H1 (cell line): ENCODE data around the gene CSNK1G2. TPM values are rescaled to one million over a fixed set of nuclear protein-coding genes. Genes with fewer than 3 reads are reported as not detected.

Source experiments
- CTCF ChIA-PET: fragments of 300-600 bp; sonication (Branson Sonifier 250); formaldehyde crosslinking; loops from one replicate; lab custom pipeline; 2021; ENCODE audit not compliant: partially characterized antibody; lab: Charles Lee
- POLR2A ChIA-PET: fragments of 300-600 bp; sonication (Branson Sonifier 250); formaldehyde crosslinking; loops from one replicate; lab custom pipeline; 2021; ENCODE audit warnings: inconsistent platforms; ENCODE audit not compliant: partially characterized antibody; lab: Charles Lee
- DNase-seq, 2 experiments: peaks; one replicate each; pipeline versions ENCODE4 v3.0.0 to v3.0.0-alpha.2; 2010 to 2022; ENCODE audit warnings: low spot score in 2 of 2, low read depth in 1 of 2, mixed read lengths in 1 of 2
- FAIRE-seq: peaks from 2 replicates; lab custom pipeline; 2011; peaks lifted over from hg19 to GRCh38; lab: Jason Lieb, UNC
- H2AFZ ChIP-seq: 2 replicates; pipeline ENCODE4 v1.8.1; 2012; ENCODE audit warnings: low read length, inconsistent platforms
- H2AK5ac ChIP-seq: 2 replicates; pipeline ENCODE4 v1.6.1; 2013; ENCODE audit warnings: low read depth, low read length
- H2BK120ac ChIP-seq: replicated peaks from 2 replicates; pipeline ENCODE3; 2013; ENCODE audit warnings: low read depth, low read length, inconsistent platforms
- H2BK12ac ChIP-seq: 2 replicates; pipeline ENCODE4 v1.6.1; 2013; ENCODE audit warnings: low read depth, low read length
- H2BK15ac ChIP-seq: 2 replicates; pipeline ENCODE4 v1.6.1; 2013; ENCODE audit warnings: low read length
- H2BK20ac ChIP-seq: 2 replicates; pipeline ENCODE4 v1.6.1; 2013; ENCODE audit warnings: low read length
- H2BK5ac ChIP-seq: 2 replicates; pipeline ENCODE4 v1.6.1; 2013; ENCODE audit warnings: low read depth, low read length
- H3K14ac ChIP-seq: 2 replicates; pipeline ENCODE4 v1.6.1; 2013; ENCODE audit warnings: inconsistent platforms; ENCODE audit not compliant: insufficient read length
- H3K18ac ChIP-seq: 2 replicates; pipeline ENCODE4 v1.6.1; 2013; ENCODE audit warnings: low read length; ENCODE audit errors: extremely low read depth
- H3K23ac ChIP-seq: 2 replicates; pipeline ENCODE4 v1.6.1; 2013; ENCODE audit warnings: inconsistent platforms; ENCODE audit not compliant: insufficient read length
- H3K23me2 ChIP-seq: 2 replicates; pipeline ENCODE4 v1.6.1; 2013; ENCODE audit warnings: low read depth, low read length
- H3K27ac ChIP-seq: 2 replicates; pipeline ENCODE4 v1.6.1; 2011; ENCODE audit warnings: low read depth, low read length, inconsistent platforms
- H3K27me3 ChIP-seq, 4 experiments: replicated peaks in 1 of 4; 1 replicate in 1 of 4; 2 replicates in 3 of 4; pipeline versions ENCODE4 v1.6.1 to v1.8.1; 2011 to 2013; ENCODE audit warnings: low read length in 3 of 4, mild to moderate bottlenecking in 3 of 4, inconsistent platforms in 2 of 4, mixed read lengths in 2 of 4, moderate library complexity in 1 of 4; ENCODE audit not compliant: control insufficient read depth in 3 of 4, insufficient read depth in 3 of 4; ENCODE audit errors: extremely low read depth in 1 of 4
- H3K36me3 ChIP-seq, 4 experiments: 2 replicates each; pipeline versions ENCODE4 v1.6.1 to v1.8.1; 2011 to 2013; ENCODE audit warnings: mild to moderate bottlenecking in 4 of 4, low read length in 3 of 4, moderate library complexity in 2 of 4, control low read depth in 1 of 4, inconsistent platforms in 1 of 4; ENCODE audit not compliant: insufficient read depth in 4 of 4, control insufficient read depth in 2 of 4
- H3K4ac ChIP-seq: replicated peaks from 2 replicates; pipeline ENCODE3; 2013; ENCODE audit warnings: low read length, low read depth, mixed read lengths, inconsistent platforms; ENCODE audit not compliant: insufficient read length
- H3K4me1 ChIP-seq, 4 experiments: replicated peaks in 1 of 4; 1 replicate in 1 of 4; 2 replicates in 3 of 4; pipeline versions ENCODE4 v1.6.1 to v1.8.1; 2011 to 2013; ENCODE audit warnings: low read length in 3 of 4, inconsistent platforms in 2 of 4, mixed read lengths in 1 of 4; ENCODE audit not compliant: insufficient read depth in 4 of 4, control insufficient read depth in 3 of 4
- H3K4me2 ChIP-seq, 2 experiments: 2 replicates each; pipeline versions ENCODE4 v1.6.1 to v1.8.1; 2011 to 2013; ENCODE audit warnings: low read depth in 2 of 2, low read length in 2 of 2, control low read depth in 1 of 2, inconsistent platforms in 1 of 2, mild to moderate bottlenecking in 1 of 2; ENCODE audit not compliant: insufficient read depth in 1 of 2
- H3K4me3 ChIP-seq, 4 experiments: fragments of 200-600, 300-600 bp in 1 of 4; sonication (generic), shearing (Covaris generic), sonication (Bioruptor Twin) in 1 of 4; 2 replicates each; pipeline versions ENCODE4 v1.5.1 to v1.8.1; 2011 to 2016; ENCODE audit warnings: low read length in 4 of 4, low read depth in 3 of 4, control low read depth in 2 of 4, inconsistent platforms in 2 of 4, mild to moderate bottlenecking in 2 of 4, mixed read lengths in 1 of 4, moderate library complexity in 1 of 4; ENCODE audit not compliant: insufficient read depth in 2 of 4; ENCODE audit errors: extremely low read depth in 1 of 4
- H3K56ac ChIP-seq: replicated peaks from 2 replicates; pipeline ENCODE3; 2013; ENCODE audit warnings: low read depth, mild to moderate bottlenecking, mixed read lengths, low read length, inconsistent platforms; ENCODE audit not compliant: insufficient read length
- H3K79me1 ChIP-seq: 2 replicates; pipeline ENCODE4 v1.6.1; 2013; ENCODE audit warnings: low read depth, low read length, control low read depth
- H3K79me2 ChIP-seq, 2 experiments: 2 replicates each; pipeline versions ENCODE4 v1.6.1 to v1.8.1; 2012 to 2013; ENCODE audit warnings: low read length in 2 of 2, mild to moderate bottlenecking in 2 of 2, inconsistent platforms in 1 of 2; ENCODE audit not compliant: insufficient read depth in 2 of 2, control insufficient read depth in 1 of 2
- H3K9ac ChIP-seq, 4 experiments: replicated peaks in 1 of 4; 1 replicate in 1 of 4; 2 replicates in 3 of 4; pipeline versions ENCODE4 v1.6.1 to v1.8.1; 2011 to 2013; ENCODE audit warnings: low read depth in 3 of 4, low read length in 3 of 4, control low read depth in 2 of 4, mild to moderate bottlenecking in 2 of 4, moderate library complexity in 2 of 4, inconsistent platforms in 1 of 4; ENCODE audit errors: extremely low read depth in 1 of 4
- H3K9me3 ChIP-seq, 2 experiments: 2 replicates each; pipeline versions ENCODE4 v1.6.1 to v1.8.1; 2012 to 2013; ENCODE audit warnings: mild to moderate bottlenecking in 2 of 2, moderate library complexity in 2 of 2, control low read depth in 1 of 2, inconsistent platforms in 1 of 2, low read depth in 1 of 2, low read length in 1 of 2, mixed read lengths in 1 of 2; ENCODE audit not compliant: insufficient read depth in 2 of 2
- H4K20me1 ChIP-seq, 2 experiments: replicated peaks in 1 of 2; 2 replicates each; pipeline versions ENCODE3 to v1.8.1; 2011 to 2013; ENCODE audit warnings: inconsistent platforms in 2 of 2, low read length in 2 of 2, mild to moderate bottlenecking in 1 of 2; ENCODE audit not compliant: insufficient read depth in 2 of 2, control insufficient read depth in 1 of 2
- H4K5ac ChIP-seq: 2 replicates; pipeline ENCODE4 v1.6.1; 2013; ENCODE audit warnings: low read length, low read depth, mixed read lengths, inconsistent platforms; ENCODE audit not compliant: insufficient read length
- H4K8ac ChIP-seq: 2 replicates; pipeline ENCODE4 v1.8.0; 2013; ENCODE audit warnings: mild to moderate bottlenecking, moderate library complexity, low read length, inconsistent platforms; ENCODE audit not compliant: insufficient read depth; ENCODE audit errors: extremely low read depth
- H4K91ac ChIP-seq: replicated peaks from 2 replicates; pipeline ENCODE3; 2013; ENCODE audit warnings: low read length, mixed read lengths, inconsistent platforms; ENCODE audit not compliant: insufficient read length
- PHF8 ChIP-seq: fragments of 200-600 bp; sonication (generic); conservative IDR thresholded peaks from 2 replicates; pipeline ENCODE4 v1.7.1; 2012; ENCODE audit warnings: low read depth, mild to moderate bottlenecking, inconsistent platforms, low read length, moderate library complexity
- WGBS, 2 experiments: shearing (Covaris generic) in 1 of 2; methylation state at CpG; one replicate each; pipeline versions ENCODE4 v1.1.6 to v1.1.7; 2013 to 2015; ENCODE audit warnings: low lambda C conversion rate in 2 of 2, mixed read lengths in 2 of 2, inconsistent platforms in 1 of 2, low coverage in 1 of 2, missing lambda C conversion rate in 1 of 2; ENCODE audit not compliant: insufficient replicate concordance in 2 of 2, insufficient coverage in 1 of 2, insufficient read length in 1 of 2; ENCODE audit errors: extremely low coverage in 1 of 2, missing lambda C conversion rate in 1 of 2; 5-methylcytosine and 5-hydroxymethylcytosine counted together
- polyA plus RNA-seq, 7 experiments: library from polyadenylated mRNA; depleted of rRNA in 3 of 7; stranded (reverse) in 5 of 7; unstranded in 2 of 7; fragments of >200 nt in 5 of 7; fragments of 200-250 nt in 2 of 7; gene quantifications; 1 replicate in 5 of 7; 2 replicates in 1 of 7; 4 replicates in 1 of 7; pipeline versions ENCODE4 v1.2.1 to v1.2.3, GENCODE V29; 2011 to 2013; ENCODE audit warnings: missing spikeins in 2 of 7, mixed read lengths in 2 of 7
- total RNA-seq: library from RNA; stranded (reverse); fragmentation: NEBNext Ultra II Directional; extraction: Animal tissue kit (Norgen Biotek cat#: 25700); gene quantifications from 2 replicates; pipeline ENCODE4 v1.2.1, GENCODE V29; 2021
- TF ChIP-seq, protein P1 (sequence below): IDR thresholded peaks from 2 replicates; pipeline ENCODE4 v1.6.1; 2012; ENCODE audit warnings: inconsistent platforms

Gene CSNK1G2
- total and polyA plus RNA-seq, 2 of the 8 experiments (the other 6 are each of a cell fraction or from before 2014, with no cell fraction given): 99.5 to 130 TPM

DNA sequence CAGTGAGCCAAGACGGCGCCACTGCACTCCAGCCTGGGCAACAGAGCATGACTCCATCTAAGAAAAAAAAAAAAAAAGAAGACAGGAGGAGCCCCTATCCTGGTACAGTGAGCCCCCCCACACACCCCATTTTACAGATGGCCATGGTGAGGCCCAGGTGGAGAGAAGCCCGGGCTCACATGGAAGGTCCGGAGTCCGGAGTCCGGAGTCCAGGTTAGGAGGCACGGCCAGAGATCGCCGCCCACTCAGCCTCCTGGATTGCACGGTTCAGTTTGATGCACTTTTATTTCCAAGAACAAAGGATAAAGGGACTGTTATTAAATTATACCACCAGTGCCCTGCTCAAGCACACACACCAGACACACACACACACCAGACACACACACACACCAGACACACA, 85.8 kb downstream of the CSNK1G2 start:
- no peak overlapping the region for H4K8ac ChIP-seq
- H3K27ac ChIP-seq: no peak overlapping the region
- no peak overlapping the region for H2BK12ac ChIP-seq
- DNase-seq (no peak), FAIRE-seq (no peak)
- no peak overlapping the region for H4K5ac ChIP-seq
- no peak overlapping the region for H2BK120ac ChIP-seq
- H2BK15ac ChIP-seq: no peak overlapping the region
- peaks cover 0 to 5% (median 3%) of the 10 kb centered on the region in 4 experiments; a peak in 3 of 7 replicates for H3K4me1 ChIP-seq
- no peaks in the 10 kb centered on the region for H3K27me3 ChIP-seq
- H3K4ac ChIP-seq: no peak overlapping the region
- CTCF ChIA-PET: interaction anchor here (1.0 to 1.2 kb wide), 4 partner anchors 20 to 41 kb away, joined by 3 to 4 read pairs (median 3); no protein-coding TSS in a partner anchor
- H2BK5ac ChIP-seq: no peak overlapping the region
- POLR2A ChIA-PET: interaction anchor here (1.2 to 27.5 kb wide), 3 partner anchors 8 to 24 kb away, joined by 5 to 524 read pairs (median 9); partner anchors contain the start of gene MKNK2
- no peak overlapping the region for H3K14ac ChIP-seq
- H3K9me3 ChIP-seq: 0 out of 4 replicates have a peak, but pooled peaks cover 2 to 3% of the 10 kb centered on the region in 2 experiments
- 93% methylated on average over 10 of the region's 10 CpGs; no CpG with 5 or more reads in 1 of the 2 experiments for WGBS, 2 experiments
- no peak overlapping the region for H3K4me3 ChIP-seq
- H4K91ac ChIP-seq: no peak overlapping the region
- H4K20me1 ChIP-seq: no peaks in the 10 kb centered on the region
- no peak overlapping the region for H3K4me2 ChIP-seq
- H3K79me1 ChIP-seq: no peaks in the 10 kb centered on the region
- no peak overlapping the region for H3K9ac ChIP-seq
- no peaks in the 10 kb centered on the region for H3K36me3 ChIP-seq
- no peak overlapping the region for H3K18ac ChIP-seq
- H3K79me2 ChIP-seq: no peaks in the 10 kb centered on the region
- H2BK20ac ChIP-seq: no peak overlapping the region
- H3K23me2 ChIP-seq: no peaks in the 10 kb centered on the region
- no peak overlapping the region for H2AFZ ChIP-seq
- H2AK5ac ChIP-seq: no peak overlapping the region
- H3K23ac ChIP-seq: no peak overlapping the region
- H3K56ac ChIP-seq: no peak overlapping the region
- TF ChIP-seq, protein P1, sequence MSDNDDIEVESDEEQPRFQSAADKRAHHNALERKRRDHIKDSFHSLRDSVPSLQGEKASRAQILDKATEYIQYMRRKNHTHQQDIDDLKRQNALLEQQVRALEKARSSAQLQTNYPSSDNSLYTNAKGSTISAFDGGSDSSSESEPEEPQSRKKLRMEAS: no peak
- no peak for TF ChIP-seq PHF8
